WTC11 (cell line): ENCODE measurements around the gene LRMDA. TPM values are rescaled to one million over a fixed set of nuclear protein-coding genes. Genes with fewer than 3 reads are reported as not detected.

ENCODE experiments used
- ATAC-seq: fragments of 200-7000 bp; cut with Tn5 transposase; 2 replicates; pipeline ENCODE4 v1.10.0; 2021; ENCODE audit warnings: mild to moderate bottlenecking, moderate library complexity
- CTCF ChIA-PET: fragments of 300-600 bp; sonication (Branson Sonifier 250); formaldehyde crosslinking; loops from one replicate; lab custom pipeline; 2021; ENCODE audit warnings: antibody characterized with exemption; lab: Charles Lee
- POLR2A ChIA-PET: fragments of 350-600 bp; sonication (Branson Sonifier 250); formaldehyde crosslinking; loops from one replicate; lab custom pipeline; 2021; ENCODE audit warnings: antibody characterized with exemption; lab: Charles Lee
- DNase-seq: peaks from one replicate; pipeline ENCODE4 v3.0.0; 2021; ENCODE audit warnings: low spot score
- H3K27ac Mint-ChIP-seq: 2 replicates; pipeline ENCODE4 v1.8.0; 2021; ENCODE audit warnings: mixed read lengths
- H3K27me3 Mint-ChIP-seq: 2 replicates; pipeline ENCODE4 v1.8.0; 2021; ENCODE audit warnings: low read depth, mild to moderate bottlenecking, moderate library complexity, mixed read lengths
- H3K36me3 Mint-ChIP-seq: 2 replicates; pipeline ENCODE4 v1.8.0; 2021; ENCODE audit warnings: mixed read lengths
- H3K4me1 Mint-ChIP-seq: 2 replicates; pipeline ENCODE4 v1.8.0; 2022; ENCODE audit warnings: mixed read lengths
- H3K4me3 Mint-ChIP-seq: 2 replicates; pipeline ENCODE4 v1.8.0; 2021; ENCODE audit warnings: mild to moderate bottlenecking, moderate library complexity, mixed read lengths
- H3K9me3 Mint-ChIP-seq: 2 replicates; pipeline ENCODE4 v1.8.0; 2021; ENCODE audit warnings: mixed read lengths
- AR ChIP-seq: fragments of 250-450 bp; sonication (Bioruptor Pico); IDR thresholded peaks from 2 replicates; pipeline ENCODE4 v1.9.0; 2021; ENCODE audit warnings: mild to moderate bottlenecking
- ATF3 ChIP-seq: sonication (generic); formaldehyde crosslinking; conservative IDR thresholded peaks from 2 replicates; pipeline ENCODE4 v1.8.1; 2022; ENCODE audit warnings: mild to moderate bottlenecking, missing genetic modification reagents
- ATF6 ChIP-seq: sonication (generic); formaldehyde crosslinking; IDR thresholded peaks from 2 replicates; pipeline ENCODE4 v1.8.1; 2023; ENCODE audit warnings: mild to moderate bottlenecking, missing genetic modification reagents
- CTCF ChIP-seq: fragments of 200-600 bp; IDR thresholded peaks from 2 replicates; pipeline ENCODE4 v1.8.0; 2022; ENCODE audit warnings: antibody characterized with exemption
- GRHL2 ChIP-seq: fragments of 250-450 bp; sonication (Bioruptor Pico); IDR thresholded peaks from 2 replicates; pipeline ENCODE4 v1.8.0; 2022; ENCODE audit warnings: mild to moderate bottlenecking, moderate library complexity; ENCODE audit not compliant: insufficient replicate concordance, severe bottlenecking
- JUN ChIP-seq: sonication (generic); formaldehyde crosslinking; IDR thresholded peaks from 2 replicates; pipeline ENCODE4 v1.8.0; 2023; ENCODE audit warnings: mild to moderate bottlenecking, missing genetic modification reagents
- MLX ChIP-seq: sonication (generic); formaldehyde crosslinking; IDR thresholded peaks from 2 replicates; pipeline ENCODE4 v1.8.1; 2023; ENCODE audit warnings: mild to moderate bottlenecking, missing genetic modification reagents, moderate library complexity
- NR2C2 ChIP-seq: sonication (generic); formaldehyde crosslinking; IDR thresholded peaks from 2 replicates; pipeline ENCODE4 v1.8.0; 2022; ENCODE audit warnings: mild to moderate bottlenecking, missing genetic modification reagents
- SMAD3 ChIP-seq: sonication (generic); formaldehyde crosslinking; IDR thresholded peaks from 2 replicates; pipeline ENCODE4 v1.8.0; 2022; ENCODE audit warnings: missing genetic modification reagents, mild to moderate bottlenecking, borderline replicate concordance
- SMAD4 ChIP-seq: sonication (generic); formaldehyde crosslinking; IDR thresholded peaks from 2 replicates; pipeline ENCODE4 v1.8.0; 2022; ENCODE audit warnings: mild to moderate bottlenecking, missing genetic modification reagents
- ZBTB43 ChIP-seq: sonication (generic); formaldehyde crosslinking; IDR thresholded peaks from 2 replicates; pipeline ENCODE4 v1.8.1; 2023; ENCODE audit warnings: mild to moderate bottlenecking, missing genetic modification reagents
- ZMAT4 ChIP-seq: fragments of 250-450 bp; sonication (Bioruptor Pico); IDR thresholded peaks from 2 replicates; pipeline ENCODE4 v1.9.0; 2021; ENCODE audit warnings: mild to moderate bottlenecking
- ZNF281 ChIP-seq: sonication (generic); formaldehyde crosslinking; IDR thresholded peaks from 2 replicates; pipeline ENCODE4 v1.8.0; 2023; ENCODE audit warnings: mild to moderate bottlenecking, missing genetic modification reagents
- ZNF396 ChIP-seq: fragments of 250-450 bp; sonication (Bioruptor Pico); IDR thresholded peaks from 2 replicates; pipeline ENCODE4 v1.8.0; 2021; ENCODE audit warnings: mild to moderate bottlenecking, moderate library complexity, borderline replicate concordance
- total RNA-seq: library from RNA; stranded (reverse); gene quantifications from 3 replicates; pipeline ENCODE4 v1.2.3, GENCODE V29; 2021

Gene LRMDA
- total RNA-seq, 1 experiment from 2014 or later = 0.92 TPM

GRCh38 chr10:75852851-75853484 is 421.5 kb downstream of the LRMDA start:
- H3K4me1 Mint-ChIP-seq = peaks cover 21% of the 10 kb centered on the region
- CTCF ChIA-PET = no interaction called here
- H3K36me3 Mint-ChIP-seq = peaks cover 12% of the 10 kb centered on the region; the same call in 1 of the 2 replicates
- no peak for ATAC-seq
- H3K27ac Mint-ChIP-seq = no peak overlapping the region
- POLR2A ChIA-PET = no interaction called here
- no peak overlapping the region for H3K4me3 Mint-ChIP-seq
- DNase-seq = no peak
- no peaks in the 10 kb centered on the region for H3K27me3 Mint-ChIP-seq
- TF ChIP-seq CTCF = 0 out of 2 replicates have a peak, but pooled peaks have one; percentile 13
- no peak for TF ChIP-seq NR2C2 (CRISPR knock-in tag)
- TF ChIP-seq ZMAT4 (CRISPR knock-in tag) = no peak
- TF ChIP-seq ZBTB43 (CRISPR knock-in tag) = no peak
- TF ChIP-seq ATF6 (CRISPR knock-in tag) = no peak
- no peak for TF ChIP-seq SMAD3 (CRISPR knock-in tag)
- H3K9me3 Mint-ChIP-seq = no peaks in the 10 kb centered on the region; the same call in 1 of the 2 replicates

- CTCF ChIA-PET = interaction anchor here (0.6 kb wide), 1 partner anchor 1148 kb away, joined by 3 read pairs; no protein-coding TSS in a partner anchor
- Mint-ChIP-seq H3K9me3 (no peaks in the 10 kb centered on the region; the same call in 1 of the 2 replicates), H3K4me1 (peaks cover 27% of the 10 kb centered on the region), H3K36me3 (peaks cover 12% of the 10 kb centered on the region; the same call in 1 of the 2 replicates), H3K27ac (peak overlapping the region; percentile 94), H3K27me3 (no peaks in the 10 kb centered on the region), H3K4me3 (no peak overlapping the region)
- no peak for TF ChIP-seq AR (CRISPR knock-in tag)
- TF ChIP-seq ZNF281 (CRISPR knock-in tag) = no peak
- no peak for TF ChIP-seq SMAD4 (CRISPR knock-in tag)
- no peak for TF ChIP-seq MLX (CRISPR knock-in tag)
- TF ChIP-seq ZNF396 (CRISPR knock-in tag) = no peak
- no peak for TF ChIP-seq ATF3 (CRISPR knock-in tag)
- no peak for TF ChIP-seq JUN
- no peak for TF ChIP-seq GRHL2 (CRISPR knock-in tag)
- DNase-seq (no peak), ATAC-seq (peak; percentile 89)
- POLR2A ChIA-PET = no interaction called here
Observed at GRCh38 chr10:75857269-75857846, 425.9 kb downstream of the LRMDA start.
